Pancreas (tissue), 10 donors: ENCODE results near the gene EVPL. TPM values are rescaled to one million over a fixed set of nuclear protein-coding genes. Genes with fewer than 3 reads are reported as not detected.
"Not testable (repeated sequence)": the region's sequence is repeated elsewhere in the genome, so short reads cannot be mapped to it uniquely, and the experiment has no call there.

ENCODE experiments used
- ATAC-seq, 4 donors: fragments of 200-7000 bp; cut with Tn5 transposase; one replicate each; pipeline versions ENCODE4 v1.8.0 to v1.9.1; 2020; ENCODE audit warnings: mild to moderate bottlenecking in 4 of 4, moderate library complexity in 4 of 4
- DNase-seq, 6 donors: peaks; one replicate each; pipeline ENCODE4 v3.0.0-alpha.2; 2020
- FAIRE-seq: peaks from 2 replicates; lab custom pipeline; 2012; peaks lifted over from hg19 to GRCh38; lab: Jason Lieb, UNC
- H3K27ac ChIP-seq, 4 donors: fragments of 200-600 bp; sonication (generic); 1 replicate in 3 of 4; 2 replicates in 1 of 4; pipeline versions ENCODE4 v1.5.0 to v1.8.0; 2020
- H3K27me3 ChIP-seq, 4 donors: fragments of 200-600 bp; one replicate each; pipeline ENCODE4 v1.8.0; 2021
- H3K36me3 ChIP-seq, 3 donors: fragments of 200-600 bp; sonication (generic) in 1 of 3; one replicate each; pipeline versions ENCODE4 v1.5.0 to v1.8.0; 2020 to 2021
- H3K4me1 ChIP-seq, 3 donors: fragments of 200-600 bp; one replicate each; pipeline ENCODE4 v1.8.0; 2021
- H3K4me3 ChIP-seq, 4 donors: fragments of 200-600 bp; sonication (generic) in 2 of 4; one replicate each; pipeline versions ENCODE4 v1.5.0 to v1.8.0; 2020 to 2021
- H3K9me3 ChIP-seq, 4 donors: fragments of 200-600 bp; one replicate each; pipeline ENCODE4 v1.8.0; 2021
- CTCF ChIP-seq, 4 donors: fragments of 200-600 bp; sonication (generic) in 3 of 4; IDR thresholded peaks; one replicate each; pipeline versions ENCODE4 v1.5.0 to v1.8.0; 2021; ENCODE audit warnings: antibody characterized with exemption in 4 of 4
- WGBS, 2 donors: extraction: QIAGEN DNeasy Blood & Tissue Kit; methylation state at CpG; one replicate each; pipeline ENCODE4 v1.1.7; 2013; 5-methylcytosine and 5-hydroxymethylcytosine counted together
- intact Hi-C, 3 donors: fragments of 100-400 bp; cut with DNase I; formaldehyde crosslinking; loops; one replicate each; pipeline versions ENCODE4 v1.11.1 to v1.14.2; 2022
- polyA plus RNA-seq, 2 donors: library from polyadenylated mRNA; stranded (reverse); fragments of 200-250 nt; gene quantifications; one replicate each; pipeline ENCODE4 v1.2.3, GENCODE V29; 2013
- total RNA-seq, 6 donors: library from RNA; stranded (reverse); fragmentation: NEBNext Ultra II Directional in 4 of 6; extraction: Animal tissue kit (Norgen Biotek cat#: 25700) in 4 of 6; gene quantifications; one replicate each; pipeline versions ENCODE4 v1.2.1 to v1.2.4, GENCODE V29; 2021 to 2023
- donor health status: healthy with polysubstance abuse.
- donor health status: DM: no; HTN: no; CAD: no; lungs with moderate emphysema.
- donor health status: DM: no; HTN: no; CAD: no.
- donor health status: control.
- donor health status: control.
- donor health status: Bipolar disorder and iron deficiency.
- donor health status: DM: yes; HTN: yes; CAD: no.
- donor health status: DM: no; HTN: no; CAD: no.
- donor health status: DM: no; HTN: no; CAD: no.
- donor health status: DM: yes; HTN: yes; CAD: no.

Gene EVPL
- total and polyA plus RNA-seq, 8 donors = 1.3 to 14.6 (median 3.3) TPM

DNA sequence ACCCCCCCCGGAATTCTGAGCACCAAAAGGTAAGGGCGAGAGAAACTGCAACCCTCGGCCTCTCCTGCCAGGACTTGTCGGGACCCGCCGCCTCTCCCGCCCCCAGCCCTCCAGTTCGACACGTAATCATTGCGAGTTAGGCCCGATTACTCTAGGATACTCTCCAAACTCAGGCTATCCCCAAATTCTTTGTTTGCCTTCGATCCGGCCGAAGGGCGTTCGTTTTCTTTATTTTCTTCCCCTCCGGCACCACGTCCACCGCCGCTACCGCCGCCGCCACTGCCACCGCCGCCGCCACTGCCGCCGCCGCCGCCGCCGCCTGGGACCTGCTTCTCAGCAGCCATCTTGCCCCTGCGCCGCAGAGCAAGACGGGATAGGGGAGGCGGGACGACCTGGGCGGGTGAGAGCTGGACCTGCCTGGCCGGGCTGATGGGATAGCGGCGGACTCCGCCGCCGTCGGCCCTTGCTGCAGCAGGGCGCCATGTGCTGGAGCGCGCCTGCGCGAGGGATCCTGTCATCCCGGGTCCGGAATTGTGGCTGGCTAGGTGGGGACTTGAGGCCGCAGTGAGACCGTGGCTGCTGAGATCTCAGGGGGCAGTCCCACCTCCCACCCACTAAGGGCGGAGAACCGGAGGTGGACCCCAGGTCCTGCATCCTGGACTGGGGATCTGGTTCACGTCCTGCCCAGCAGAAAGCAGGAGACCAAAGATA, 45.2 kb upstream of the EVPL start, which contains the start of gene SRP68:
SRP68 (minus strand) TSS at position 370 of the 711 bp plus-strand sequence; CDS start at position 344, 26 bp downstream.
- no peak for TF ChIP-seq CTCF (IDR thresholded peaks at IDR 0.05)
- peaks cover 0 to 16% (median 0%) of the 10 kb centered on the region in 3 donors for H3K4me1 ChIP-seq
- 0% methylated on average over 41 to 57 of the region's 57 CpGs for WGBS, 2 donors
- ATAC-seq (peak; percentile 98 to 99 (median 99)), FAIRE-seq (no peak), DNase-seq (peak; percentile 89 to 98 (median 92))
- no peaks in the 10 kb centered on the region for H3K9me3 ChIP-seq
- H3K36me3 ChIP-seq = peaks cover 0 to 13% (median 6%) of the 10 kb centered on the region in 3 donors
- H3K27ac ChIP-seq = peak within 1 kb of the TSS; percentile 32 to 51 (median 48)
- intact Hi-C loops = no loop called here
- peak within 1 kb of the TSS; percentile 42 to 70 (median 60) for H3K4me3 ChIP-seq
- peaks cover 0 to 29% (median 9%) of the 10 kb centered on the region in 4 donors for H3K27me3 ChIP-seq

GRCh38 chr17:76071531-76072147, 44.5 kb upstream of the EVPL start:
- Histone ChIP-seq H3K4me1 (peaks cover 0 to 16% (median 0%) of the 10 kb centered on the region in 3 donors), H3K9me3 (no peaks in the 10 kb centered on the region), H3K36me3 (peaks cover 0 to 20% (median 6%) of the 10 kb centered on the region in 3 donors), H3K27me3 (peaks cover 0 to 24% (median 6%) of the 10 kb centered on the region in 4 donors), H3K27ac (peak overlapping the region; percentile 32 to 51 (median 48)), H3K4me3 (peak overlapping the region; percentile 42 to 70 (median 60))
- no peak for TF ChIP-seq CTCF (IDR thresholded peaks at IDR 0.05)
- WGBS, 2 donors = 3 to 4% methylated on average over 15 of the region's 15 CpGs
- FAIRE-seq (no peak), ATAC-seq (peak in 3 of 4 donors; percentile 2), DNase-seq (peak in 1 of 6 donors; percentile 47)
- intact Hi-C loops = no loop called here

DNA sequence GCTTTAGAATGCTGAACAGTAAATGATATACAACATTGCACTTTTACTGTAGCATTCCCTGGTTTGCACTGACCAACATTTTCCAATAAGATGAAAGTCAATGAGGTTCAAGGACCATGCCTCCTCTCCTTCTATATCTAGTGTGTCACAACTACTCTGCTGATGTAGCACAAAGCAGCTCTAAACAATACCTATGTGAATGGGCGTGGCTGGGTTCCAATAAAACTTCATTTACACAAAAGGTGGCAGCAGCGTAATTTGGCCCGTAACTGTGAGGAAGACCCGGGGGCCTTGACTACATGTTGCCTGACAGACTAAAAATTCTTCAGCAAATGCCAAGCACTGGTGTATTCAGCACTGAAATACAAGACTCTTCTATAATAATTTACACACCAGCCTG, 38.7 kb upstream of the EVPL start:
- Histone ChIP-seq H3K36me3 (peaks cover 5 to 74% (median 39%) of the 10 kb centered on the region in 3 donors), H3K9me3 (no peaks in the 10 kb centered on the region), H3K27me3 (no peaks in the 10 kb centered on the region), H3K27ac (no peak overlapping the region), H3K4me1 (peaks cover 0 to 7% (median 0%) of the 10 kb centered on the region in 3 donors), H3K4me3 (no peak overlapping the region)
- no peak for TF ChIP-seq CTCF (IDR thresholded peaks at IDR 0.05)
- intact Hi-C loops = no loop called here
- ATAC-seq = no peak
- no peak for DNase-seq
- FAIRE-seq = no peak
- 72 to 86% methylated on average over 4 of the region's 4 CpGs for WGBS, 2 donors

DNA sequence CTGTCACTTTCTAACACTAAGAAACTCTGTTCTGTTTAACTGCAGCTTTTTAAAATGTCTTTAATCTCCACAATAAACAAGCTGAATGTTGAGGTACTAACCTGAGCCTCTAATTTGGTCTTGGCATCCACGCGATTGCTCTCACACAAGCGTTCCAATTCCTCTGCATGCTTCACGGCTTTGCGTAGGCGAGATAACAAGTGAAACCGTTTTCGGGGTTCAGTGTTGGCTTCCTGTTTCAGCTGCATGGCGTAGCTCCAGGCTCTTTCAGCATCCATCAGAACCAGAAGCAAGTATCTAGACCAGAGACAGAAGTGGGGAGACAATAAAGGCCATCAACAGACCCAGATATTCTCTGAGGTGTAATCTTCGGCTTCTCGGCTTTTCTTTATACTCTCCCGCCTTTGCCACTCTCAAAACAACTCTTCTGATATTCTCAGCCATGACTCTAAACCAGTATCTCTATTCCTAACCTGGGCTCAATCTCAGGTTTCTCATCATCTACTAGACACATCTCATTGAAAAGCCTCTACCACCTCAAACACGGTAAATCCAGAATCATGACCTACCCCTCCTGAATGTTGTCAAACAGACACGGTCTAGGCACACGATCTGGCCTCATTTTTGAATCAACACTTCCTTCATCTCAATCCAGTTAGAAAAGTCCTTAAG, 36.9 kb upstream of the EVPL start:
- Histone ChIP-seq H3K36me3 (peaks cover 5 to 91% (median 50%) of the 10 kb centered on the region in 3 donors), H3K4me3 (no peak overlapping the region), H3K9me3 (no peaks in the 10 kb centered on the region), H3K27me3 (no peaks in the 10 kb centered on the region), H3K4me1 (no peaks in the 10 kb centered on the region), H3K27ac (no peak overlapping the region)
- no peak for FAIRE-seq
- intact Hi-C loops = no loop called here
- no peak for DNase-seq
- ATAC-seq = no peak
- WGBS, 2 donors = 80 to 88% methylated on average over 15 of the region's 15 CpGs
- no peak for TF ChIP-seq CTCF (IDR thresholded peaks at IDR 0.05)

DNA sequence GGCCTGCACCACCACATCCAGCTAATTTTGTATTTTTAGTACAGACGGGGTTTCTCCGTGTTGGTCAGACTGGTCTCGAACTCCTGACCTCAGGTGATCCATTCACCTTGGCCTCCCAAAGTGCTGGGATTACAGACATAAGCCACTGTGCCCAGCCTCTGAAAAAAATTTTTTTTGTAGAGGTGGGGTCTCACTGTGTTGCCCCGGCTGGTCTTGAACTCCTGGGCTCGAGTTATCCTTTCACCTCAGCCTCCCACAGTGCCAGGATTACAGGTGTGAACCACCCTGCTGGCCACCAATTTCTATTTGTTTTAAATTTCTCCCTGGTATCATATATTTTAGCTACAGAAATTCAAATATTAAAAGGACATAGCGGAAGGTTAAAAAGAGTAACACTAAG, 31.2 kb upstream of the EVPL start:
- DNase-seq, H3K4me1 ChIP-seq, intact Hi-C loops, H3K27ac ChIP-seq, ATAC-seq, FAIRE-seq, H3K4me3 ChIP-seq, H3K27me3 ChIP-seq, H3K9me3 ChIP-seq: not testable (repeated sequence)
- H3K36me3 ChIP-seq = peaks cover 9 to 85% (median 51%) of the 10 kb centered on the region in 3 donors
- 85 to 92% methylated on average over 6 of the region's 6 CpGs for WGBS, 2 donors
